K562 (cell line): Measurements from ENCODE around the gene ARFGAP3. TPM values are rescaled to one million over a fixed set of nuclear protein-coding genes. Genes with fewer than 3 reads are reported as not detected.
A peak's percentile ranks its signal among the peaks of the same experiment; 100 is the strongest.

Experiments
- ATAC-seq: fragments of 200-7000 bp; cut with Tn5 transposase; 3 replicates; pipeline ENCODE4 v1.9.1; 2020; ENCODE audit warnings: moderate library complexity
- BruUV-seq: library from RNA; stranded (reverse); fragments of 400-500 nt; replicated peaks from 2 replicates; lab custom pipeline; 2021; lab: Mats Ljungman, UMichigan
- CTCF ChIA-PET: fragments of 300-600 bp; formaldehyde crosslinking; extraction: SDS; loops from one replicate; lab custom pipeline; 2021; ENCODE audit warnings: low intra/inter-chr PET ratio; lab: Yijun Ruan, JAX
- POLR2A ChIA-PET: fragments of 300-600, 350-650 bp; sonication (Branson Sonifier 250); formaldehyde crosslinking; extraction: SDS; loops from one replicate; lab custom pipeline; 2021; ENCODE audit warnings: antibody characterized with exemption, inconsistent platforms; lab: Yijun Ruan, JAX
- DNase-seq, 4 experiments: peaks; one replicate each; pipeline versions ENCODE4 v3.0.0 to v3.0.0-alpha.2; 2011 to 2018; ENCODE audit warnings: low spot score in 3 of 4, mixed read lengths in 3 of 4; ENCODE audit errors: extremely low read depth in 1 of 4
- FAIRE-seq: peaks from 2 replicates; lab custom pipeline; 2011; peaks lifted over from hg19 to GRCh38; lab: Jason Lieb, UNC
- H2AFZ ChIP-seq: 2 replicates; pipeline ENCODE4 v1.6.0; 2011; ENCODE audit warnings: low read depth, low read length, control low read depth, inconsistent platforms
- H3K27ac ChIP-seq: fragments of 200-600 bp; 3 replicates; pipeline ENCODE4 v1.8.0; 2011; ENCODE audit warnings: low read depth, mild to moderate bottlenecking, control low read depth, inconsistent platforms, low read length, moderate library complexity, mixed read lengths; ENCODE audit errors: extremely low read depth
- H3K27me3 ChIP-seq, 2 experiments: fragments of 300-600 bp in 1 of 2; 2 replicates in 1 of 2; 3 replicates in 1 of 2; pipeline versions ENCODE4 v1.6.0 to v1.8.0; 2011; ENCODE audit warnings: inconsistent platforms in 2 of 2, low read length in 2 of 2, mild to moderate bottlenecking in 1 of 2, mixed read lengths in 1 of 2, moderate library complexity in 1 of 2; ENCODE audit not compliant: control insufficient read depth in 2 of 2, insufficient read depth in 2 of 2
- H3K36me3 ChIP-seq: fragments of 300-600 bp; 3 replicates; pipeline ENCODE4 v1.8.0; 2011; ENCODE audit warnings: mild to moderate bottlenecking, low read length, inconsistent platforms; ENCODE audit not compliant: control insufficient read depth, insufficient read depth
- H3K4me1 ChIP-seq, 2 experiments: fragments of 200-600 bp in 1 of 2; replicated peaks in 1 of 2; 2 replicates in 1 of 2; 3 replicates in 1 of 2; pipeline versions ENCODE4 v1.5.1 to v1.8.0; 2011; ENCODE audit warnings: inconsistent platforms in 2 of 2, low read length in 2 of 2, mild to moderate bottlenecking in 1 of 2, mixed read lengths in 1 of 2, moderate library complexity in 1 of 2; ENCODE audit not compliant: control insufficient read depth in 2 of 2, insufficient read depth in 2 of 2
- H3K4me2 ChIP-seq: 2 replicates; pipeline ENCODE4 v1.6.1; 2011; ENCODE audit warnings: low read length, control low read depth, inconsistent platforms, mixed read lengths; ENCODE audit not compliant: insufficient read depth
- H3K4me3 ChIP-seq: fragments of 200-600 bp; sonication (generic), shearing (Covaris generic); 2 replicates; pipeline ENCODE4 v1.5.1; 2016; ENCODE audit warnings: control low read depth, inconsistent platforms
- H3K79me2 ChIP-seq: fragments of 200-600 bp; 3 replicates; pipeline ENCODE4 v1.8.0; 2011; ENCODE audit warnings: low read length, inconsistent platforms; ENCODE audit not compliant: control insufficient read depth, insufficient read depth
- H3K9ac ChIP-seq, 2 experiments: 2 replicates each; pipeline versions ENCODE4 v1.6.0 to v1.6.1; 2011; ENCODE audit warnings: low read depth in 2 of 2, low read length in 2 of 2, control low read depth in 1 of 2, inconsistent platforms in 1 of 2, mild to moderate bottlenecking in 1 of 2, mixed read lengths in 1 of 2; ENCODE audit not compliant: insufficient read depth in 1 of 2
- H3K9me1 ChIP-seq: one replicate; pipeline ENCODE4 v1.6.0; 2011; ENCODE audit warnings: inconsistent platforms, mild to moderate bottlenecking, low read length, moderate library complexity; ENCODE audit not compliant: control insufficient read depth, insufficient read depth
- H3K9me3 ChIP-seq: replicated peaks from 2 replicates; pipeline ENCODE4 v1.5.1; 2011; ENCODE audit warnings: low read depth, low read length, inconsistent platforms; ENCODE audit not compliant: control insufficient read depth, insufficient read depth
- H4K20me1 ChIP-seq: replicated peaks from 2 replicates; pipeline ENCODE4 v1.6.1; 2011; ENCODE audit warnings: low read length, inconsistent platforms, mixed read lengths; ENCODE audit not compliant: control insufficient read depth, insufficient read depth
- CTCF ChIP-seq, 3 experiments: IDR thresholded peaks in 2 of 3; conservative IDR thresholded peaks in 1 of 3; 2 replicates each; pipeline ENCODE4 v1.5.1; 2011 to 2012; ENCODE audit warnings: low read length in 3 of 3, mild to moderate bottlenecking in 3 of 3, control low read depth in 2 of 3, improper control_type of control experiment in 1 of 3, inconsistent platforms in 1 of 3, low read depth in 1 of 3, mixed read lengths in 1 of 3, moderate library complexity in 1 of 3; ENCODE audit not compliant: insufficient read depth in 2 of 3
- ZNF133 ChIP-seq: fragments of 250-450 bp; sonication (Bioruptor Pico); IDR thresholded peaks from 2 replicates; pipeline ENCODE4 v1.4.0; 2020; ENCODE audit warnings: mild to moderate bottlenecking
- WGBS: fragments of 100-300 bp; shearing (Covaris generic); methylation state at CpG from one replicate; pipeline ENCODE4 v1.1.6; 2016; ENCODE audit warnings: low coverage, mixed read lengths; ENCODE audit not compliant: insufficient coverage; ENCODE audit errors: missing lambda C conversion rate; 5-methylcytosine and 5-hydroxymethylcytosine counted together
- in situ Hi-C: fragments of 300-500 bp; cut with MboI; formaldehyde crosslinking; loops from 4 replicates; pipeline ENCODE4 v1.15.0; 2018; ENCODE audit warnings: inconsistent platforms, mixed read lengths
- intact Hi-C: fragments of 100-400 bp; cut with micrococcal nuclease; formaldehyde crosslinking; loops from 2 replicates; pipeline ENCODE4 v1.14.2; 2022
- polyA plus RNA-seq, 8 experiments: library from polyadenylated mRNA; depleted of rRNA in 4 of 8; stranded (reverse) in 5 of 8; unstranded in 3 of 8; fragments of >200 nt; fragmentation: Nextera tagmentation in 2 of 8; fragmentation: Illumina TruSeq in 1 of 8; extraction: Ambion mirVana in 2 of 8; extraction: Trizol in 1 of 8; gene quantifications; 2 replicates each; pipeline versions ENCODE4 v1.2.1 to v1.2.3, GENCODE V29; 2011 to 2014; ENCODE audit warnings: inconsistent platforms in 1 of 8, missing spikeins in 1 of 8
- total RNA-seq, 7 experiments: library from RNA; depleted of rRNA in 6 of 7; stranded (reverse); fragments of >200 nt in 6 of 7; fragmentation: Illumina TruSeq in 2 of 7; extraction: Trizol in 2 of 7; gene quantifications; 2 replicates each; pipeline versions ENCODE4 v1.2.1 to v1.2.3, GENCODE V29; 2011 to 2021; ENCODE audit warnings: low replicate concordance in 1 of 7

Gene ARFGAP3
- total and polyA plus RNA-seq, 9 of the 15 experiments (the other 6 are each of a cell fraction or from before 2014, with no cell fraction given): 14.2 to 31.9 (median 22.7) TPM

GRCh38 chr22:42901790-42902508 is 44.9 kb upstream of the ARFGAP3 start:
- H3K79me2 ChIP-seq: no peaks in the 10 kb centered on the region
- H3K9me3 ChIP-seq: no peaks in the 10 kb centered on the region
- no peak overlapping the region for H3K4me2 ChIP-seq
- no TSS peak for BruUV-seq
- H3K4me3 ChIP-seq: no peak overlapping the region
- in situ Hi-C loops: no loop called here
- no peaks in the 10 kb centered on the region; the same call in 2 of the 3 replicates for H3K36me3 ChIP-seq
- 87% methylated on average over 8 of the region's 14 CpGs for WGBS
- no peak overlapping the region for H3K27ac ChIP-seq
- no peak for TF ChIP-seq ZNF133 (CRISPR knock-in tag)
- TF ChIP-seq CTCF (IDR thresholded peaks at IDR 0.05 in 2 of 3, conservative IDR thresholded peaks at IDR 0.05 in 1 of 3; ENCODE audit: insufficient read depth in 2 of 3, low read depth in 1 of 3, low read length in 3 of 3): peak; percentile 21 to 44 (median 27); a peak in 3 of 6 replicates
- TF ChIP-seq, all 486 proteins: peak for 1
- POLR2A ChIA-PET: interaction anchor here (0.6 kb wide), 1 partner anchor 37 kb away, joined by 3 read pairs; no protein-coding TSS in a partner anchor
- intact Hi-C loops: no loop called here
- peak in 2 of 4 experiments; percentile 15 to 16 for DNase-seq
- H4K20me1 ChIP-seq: no peaks in the 10 kb centered on the region; the same call in 1 of the 2 replicates
- no peaks in the 10 kb centered on the region for H3K9me1 ChIP-seq
- CTCF ChIA-PET: no interaction called here
- H3K4me1 ChIP-seq: no peaks in the 10 kb centered on the region
- peak; percentile 44; the same call in 1 of the 3 replicates for ATAC-seq
- no peak overlapping the region for H3K9ac ChIP-seq
- FAIRE-seq: no peak
- no peak overlapping the region for H2AFZ ChIP-seq
- H3K27me3 ChIP-seq: no peaks in the 10 kb centered on the region
